ENCODE data around the gene ZFAND3. TPM values are rescaled to one million over a fixed set of nuclear protein-coding genes. Genes with fewer than 3 reads are reported as not detected.

Gene ZFAND3
- total and polyA plus RNA-seq, 2 of the 4 experiments (the other 2 are of a cell fraction), result 10.9 to 26.7 TPM

GRCh38 chr6:37982317-37982716 lies 162.8 kb downstream of the ZFAND3 start:
- no peak for TF ChIP-seq MXI1 (IDR thresholded peaks at IDR 0.05; ENCODE audit: borderline replicate concordance, low read depth, low read length)
- TF ChIP-seq MAFK (IDR thresholded peaks at IDR 0.05; ENCODE audit: low read depth, low read length), result no peak
- H3K23ac ChIP-seq (ENCODE audit: low read depth, low read length), result no peak overlapping the region
- no peak overlapping the region for H2BK15ac ChIP-seq (ENCODE audit: low read depth, low read length)
- no peak overlapping the region for H4K5ac ChIP-seq (ENCODE audit: low read depth, low read length)
- H2AK9ac ChIP-seq (replicated peaks; ENCODE audit: low read depth, low read length, poor library complexity), result no peak overlapping the region
- H3K4me3 ChIP-seq (ENCODE audit: insufficient read depth, low read depth, low read length), result no peak overlapping the region
- H3K56ac ChIP-seq (ENCODE audit: extremely low read depth, insufficient read depth, low read length), result no peak overlapping the region
- intact Hi-C loops (cut with micrococcal nuclease) (no loop called here), in situ Hi-C loops (cut with MboI; ENCODE audit: low sequenced_read_pairs) (no loop called here), dilution Hi-C loops (cut with HindIII; ENCODE audit: low sequenced_read_pairs, unreplicated experiment) (no loop called here)
- H3K27ac ChIP-seq (ENCODE audit: insufficient read depth, low read length), result no peak overlapping the region
- H2BK5ac ChIP-seq (ENCODE audit: low read depth, low read length, poor library complexity, severe bottlenecking), result no peak overlapping the region
- ChIA-PET CTCF (no interaction called here), POLR2A (ENCODE audit: unreplicated experiment) (no interaction called here)
- H4K8ac ChIP-seq (ENCODE audit: low read depth in 2 of 2, low read length in 2 of 2), result no peak overlapping the region
- no peaks in the 10 kb centered on the region for H3K36me3 ChIP-seq (ENCODE audit: control insufficient read depth, insufficient read depth, low read length)
- H2BK20ac ChIP-seq (ENCODE audit: low read depth, low read length), result no peak overlapping the region
- ATAC-seq (ENCODE audit: low read depth) (no peak), DNase-seq (no peak)
- no peaks in the 10 kb centered on the region for H3K9me3 ChIP-seq (ENCODE audit: control insufficient read depth, insufficient read depth, low read length)
- no CpG with 5 or more reads among the region's 3 CpGs for WGBS, 2 experiments (ENCODE audit: extremely low coverage in 2 of 2, insufficient read length in 1 of 2)
- no peaks in the 10 kb centered on the region for H3K27me3 ChIP-seq (ENCODE audit: control insufficient read depth, insufficient read depth, low read length)
- H3K4ac ChIP-seq (ENCODE audit: low read depth, low read length), result no peak overlapping the region
- no peak overlapping the region for H3K9ac ChIP-seq (ENCODE audit: low read depth, low read length)
- no peak overlapping the region for H3K18ac ChIP-seq (ENCODE audit: low read depth, low read length)
- H4K91ac ChIP-seq (ENCODE audit: insufficient read depth, low read depth, low read length), result no peak overlapping the region
- no peak overlapping the region for H3K14ac ChIP-seq (replicated peaks; ENCODE audit: low read depth, low read length)
- H3K9me1 ChIP-seq (ENCODE audit: insufficient read depth, low read length), result peaks cover 17% of the 10 kb centered on the region
- no peak overlapping the region for H2AFZ ChIP-seq (replicated peaks; ENCODE audit: low read length, poor library complexity)
- H3K4me2 ChIP-seq (ENCODE audit: low read depth, low read length), result no peak overlapping the region
- H2BK120ac ChIP-seq (ENCODE audit: low read depth, low read length), result no peak overlapping the region
- no TSS peak for BruUV-seq (replicated peaks)
- H2AK5ac ChIP-seq (ENCODE audit: low read depth, low read length), result no peak overlapping the region
- H3K4me1 ChIP-seq (ENCODE audit: control insufficient read depth, insufficient read depth, low read length), result peaks cover 14% of the 10 kb centered on the region
- peaks cover 23 to 86% of the 10 kb centered on the region in 2 experiments for H3K79me1 ChIP-seq (ENCODE audit: low read depth in 1 of 2, low read length in 2 of 2)
- H4K20me1 ChIP-seq (ENCODE audit: insufficient read depth, low read length), result peaks cover 89% of the 10 kb centered on the region

Data from IMR-90 (cell line).